ENCODE data around the gene SPHK2.
"Not testable (repeated sequence)": the region's sequence is repeated elsewhere in the genome, so short reads cannot be mapped to it uniquely, and the experiment has no call there.

- TF ChIP-seq, protein P1, sequence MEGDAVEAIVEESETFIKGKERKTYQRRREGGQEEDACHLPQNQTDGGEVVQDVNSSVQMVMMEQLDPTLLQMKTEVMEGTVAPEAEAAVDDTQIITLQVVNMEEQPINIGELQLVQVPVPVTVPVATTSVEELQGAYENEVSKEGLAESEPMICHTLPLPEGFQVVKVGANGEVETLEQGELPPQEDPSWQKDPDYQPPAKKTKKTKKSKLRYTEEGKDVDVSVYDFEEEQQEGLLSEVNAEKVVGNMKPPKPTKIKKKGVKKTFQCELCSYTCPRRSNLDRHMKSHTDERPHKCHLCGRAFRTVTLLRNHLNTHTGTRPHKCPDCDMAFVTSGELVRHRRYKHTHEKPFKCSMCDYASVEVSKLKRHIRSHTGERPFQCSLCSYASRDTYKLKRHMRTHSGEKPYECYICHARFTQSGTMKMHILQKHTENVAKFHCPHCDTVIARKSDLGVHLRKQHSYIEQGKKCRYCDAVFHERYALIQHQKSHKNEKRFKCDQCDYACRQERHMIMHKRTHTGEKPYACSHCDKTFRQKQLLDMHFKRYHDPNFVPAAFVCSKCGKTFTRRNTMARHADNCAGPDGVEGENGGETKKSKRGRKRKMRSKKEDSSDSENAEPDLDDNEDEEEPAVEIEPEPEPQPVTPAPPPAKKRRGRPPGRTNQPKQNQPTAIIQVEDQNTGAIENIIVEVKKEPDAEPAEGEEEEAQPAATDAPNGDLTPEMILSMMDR (IDR thresholded peaks at IDR 0.05): not testable (repeated sequence)
- TF ChIP-seq EZH2phosphoT487, EZH2 (IDR thresholded peaks at IDR 0.05): not testable (repeated sequence)
Measured at GRCh38 chr19:48577908-48578307, 41.4 kb upstream of the SPHK2 start.
